Stimulated activated CD4-positive, alpha-beta T cell treated with anti-CD3 and anti-CD28 coated beads, Interleukin-1b, Interleukin-23, amount 100 ng/mL, for 1 hour (primary cell): ENCODE data around the gene NAV2.
"Not testable (repeated sequence)": the region's sequence is repeated elsewhere in the genome, so short reads cannot be mapped to it uniquely, and the experiment has no call there.

Source experiments
- DNase-seq, 2 donors: peaks; one replicate each; pipeline ENCODE4 v3.0.0-alpha.2; 2020; ENCODE audit warnings: low read depth in 2 of 2

Gene NAV2

DNA sequence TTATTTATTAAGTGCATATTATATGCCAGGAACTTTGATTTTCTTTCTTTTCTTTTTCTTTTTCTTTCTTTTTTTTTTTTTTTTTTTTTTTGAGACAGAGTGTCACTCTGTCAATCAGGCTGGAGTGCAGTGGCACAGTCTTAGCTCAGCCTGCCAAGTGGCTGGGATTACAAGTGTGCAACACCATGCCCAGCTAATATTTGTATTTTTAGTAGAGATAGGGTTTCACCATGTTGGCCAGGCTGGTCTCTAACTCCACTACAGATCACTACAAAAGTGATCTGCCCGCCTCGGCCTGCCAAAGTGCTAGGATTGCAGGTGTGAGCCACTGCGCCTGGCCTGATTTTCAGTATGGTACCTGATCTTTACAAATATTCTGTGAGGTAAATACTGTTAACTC is 182.4 kb downstream of the NAV2 start:
- DNase-seq, result not testable (repeated sequence)

DNA sequence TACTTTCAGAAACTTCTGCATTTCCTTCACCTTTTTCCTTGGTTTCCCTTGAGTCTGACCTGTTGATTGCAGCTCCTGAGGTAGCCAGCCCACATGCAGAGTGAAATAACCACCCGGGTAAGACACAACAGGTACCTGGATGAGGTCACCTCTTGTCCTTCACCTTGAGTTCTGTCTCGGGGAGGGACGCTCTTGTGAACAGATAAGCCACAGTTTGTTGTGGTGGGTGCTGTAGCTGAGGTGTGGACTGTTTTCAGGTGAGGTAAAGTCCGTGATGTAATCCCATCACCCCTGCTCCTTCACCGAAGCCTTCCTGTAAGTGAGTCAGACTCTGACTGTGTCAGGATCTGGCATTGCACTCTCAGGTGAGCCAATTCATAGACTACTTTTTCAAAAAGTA is 183.1 kb downstream of the NAV2 start:
- no peak for DNase-seq

DNA sequence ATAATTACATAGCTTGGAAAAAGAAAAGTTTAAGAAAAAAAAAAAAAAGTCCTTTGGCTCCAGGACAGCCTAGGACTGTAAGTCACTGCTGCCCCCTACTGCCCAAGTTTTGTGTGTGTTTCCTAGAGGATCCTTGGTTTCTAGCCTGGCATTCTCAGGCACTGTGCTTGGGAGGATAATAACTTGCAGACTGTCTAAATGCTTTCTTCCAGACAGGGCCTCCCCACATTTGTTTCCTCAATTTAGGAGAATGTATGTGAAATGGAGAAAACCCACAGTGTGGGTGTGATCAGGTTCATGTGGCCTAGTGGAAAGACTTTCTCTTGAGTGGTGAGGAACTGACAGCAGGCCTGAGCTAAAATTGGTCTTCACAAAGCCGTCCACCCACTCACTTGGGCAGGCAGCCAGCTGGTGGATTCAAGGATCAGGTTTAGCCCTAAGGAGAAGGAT is 191.0 kb downstream of the NAV2 start:
- DNase-seq, result peak in 1 of 2 donors; percentile 9

DNA sequence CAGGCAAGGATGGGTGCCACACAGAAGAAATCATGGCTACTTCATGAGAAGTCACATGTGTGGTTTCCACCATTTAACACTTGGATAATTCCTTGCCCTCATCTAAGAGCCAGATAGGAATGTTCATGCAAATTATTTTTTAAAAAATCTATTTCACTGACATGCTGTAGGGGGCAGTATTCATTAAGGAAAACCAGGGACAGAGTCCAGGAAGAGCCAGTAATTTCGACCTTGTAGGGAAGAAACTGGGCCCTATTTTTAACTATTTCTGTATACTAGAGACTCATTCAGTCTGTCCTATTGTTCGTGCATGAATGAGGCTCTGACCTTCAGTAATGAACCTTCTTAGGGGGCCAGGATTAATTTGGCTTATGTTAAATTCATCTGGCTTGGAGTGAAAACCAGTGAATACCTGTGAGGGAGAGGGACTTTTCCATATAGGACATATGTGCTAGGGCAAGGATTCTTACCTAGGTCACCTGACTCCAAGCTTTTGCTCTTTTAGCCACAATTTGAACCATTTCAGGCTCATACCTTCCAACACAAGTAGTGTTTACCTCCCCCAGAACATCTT is 192.7 kb downstream of the NAV2 start:
- DNase-seq, result no peak

DNA sequence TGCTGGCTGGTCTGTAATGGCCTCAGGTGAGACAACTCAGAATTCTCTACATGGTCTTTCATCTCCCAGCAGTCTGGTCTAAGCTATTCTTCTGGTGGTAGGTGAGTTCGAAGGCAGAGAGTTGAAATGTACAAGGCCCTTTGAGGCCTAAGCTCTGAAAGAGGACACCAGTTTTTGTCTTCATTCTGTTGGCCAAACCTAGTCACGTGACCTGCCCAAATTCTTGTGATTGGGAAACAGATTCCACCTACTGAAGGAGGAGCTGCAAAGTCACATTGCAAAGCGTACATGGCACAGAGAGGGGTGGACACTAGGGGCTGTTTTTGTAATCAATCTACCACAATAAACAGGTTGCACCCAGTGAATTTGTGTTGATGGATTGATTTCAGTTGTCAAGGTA is 193.5 kb downstream of the NAV2 start:
- DNase-seq, result no peak

DNA sequence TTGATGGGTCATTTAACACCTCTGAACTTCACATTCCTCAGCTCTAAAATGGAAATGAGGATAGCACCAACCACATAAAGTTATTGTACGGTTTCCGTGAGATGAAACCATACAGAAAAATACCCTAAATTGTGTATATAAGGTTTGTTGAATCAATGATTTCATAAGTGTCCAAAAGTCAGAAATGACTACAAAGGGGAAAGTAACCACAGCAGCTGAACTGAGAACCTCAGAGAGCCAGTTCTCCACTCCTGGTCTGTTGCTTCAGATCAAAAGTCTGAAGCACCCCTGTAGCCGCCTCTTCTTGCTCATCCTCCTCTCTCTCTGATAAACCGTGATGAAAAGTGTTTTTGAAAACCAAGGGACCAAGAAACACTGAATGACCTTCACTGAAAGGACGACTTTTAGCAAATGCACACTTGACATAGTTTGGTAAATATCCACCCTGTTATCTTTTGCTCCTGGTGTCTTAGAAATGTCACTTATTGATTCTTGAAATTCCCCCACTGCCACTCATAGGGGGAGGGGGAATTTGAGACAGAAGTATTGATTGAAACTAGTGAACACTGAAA is 194.5 kb downstream of the NAV2 start:
- no peak for DNase-seq

GRCh38 chr11:19907839-19908238 is 195.2 kb downstream of the NAV2 start:
- no peak for DNase-seq

DNA sequence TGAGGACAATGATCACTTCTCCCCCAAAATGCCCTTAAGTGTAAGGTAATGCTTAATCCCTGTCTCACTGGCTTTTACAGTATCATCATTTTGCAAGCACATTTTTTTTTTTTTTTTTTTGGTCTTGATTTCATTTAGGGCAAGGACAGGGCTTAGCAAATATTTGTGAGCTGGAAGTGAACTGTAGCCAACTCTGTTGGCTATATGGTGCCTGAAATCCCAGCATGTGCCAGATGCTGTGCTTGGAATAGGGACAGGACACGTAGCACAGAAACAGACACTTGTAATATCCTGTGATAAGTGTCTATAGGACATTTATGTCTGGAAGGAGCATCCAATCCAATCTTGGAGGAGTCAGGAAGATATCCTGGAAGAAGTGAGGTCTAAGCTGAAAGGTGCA is 198.3 kb downstream of the NAV2 start:
- no peak for DNase-seq

DNA sequence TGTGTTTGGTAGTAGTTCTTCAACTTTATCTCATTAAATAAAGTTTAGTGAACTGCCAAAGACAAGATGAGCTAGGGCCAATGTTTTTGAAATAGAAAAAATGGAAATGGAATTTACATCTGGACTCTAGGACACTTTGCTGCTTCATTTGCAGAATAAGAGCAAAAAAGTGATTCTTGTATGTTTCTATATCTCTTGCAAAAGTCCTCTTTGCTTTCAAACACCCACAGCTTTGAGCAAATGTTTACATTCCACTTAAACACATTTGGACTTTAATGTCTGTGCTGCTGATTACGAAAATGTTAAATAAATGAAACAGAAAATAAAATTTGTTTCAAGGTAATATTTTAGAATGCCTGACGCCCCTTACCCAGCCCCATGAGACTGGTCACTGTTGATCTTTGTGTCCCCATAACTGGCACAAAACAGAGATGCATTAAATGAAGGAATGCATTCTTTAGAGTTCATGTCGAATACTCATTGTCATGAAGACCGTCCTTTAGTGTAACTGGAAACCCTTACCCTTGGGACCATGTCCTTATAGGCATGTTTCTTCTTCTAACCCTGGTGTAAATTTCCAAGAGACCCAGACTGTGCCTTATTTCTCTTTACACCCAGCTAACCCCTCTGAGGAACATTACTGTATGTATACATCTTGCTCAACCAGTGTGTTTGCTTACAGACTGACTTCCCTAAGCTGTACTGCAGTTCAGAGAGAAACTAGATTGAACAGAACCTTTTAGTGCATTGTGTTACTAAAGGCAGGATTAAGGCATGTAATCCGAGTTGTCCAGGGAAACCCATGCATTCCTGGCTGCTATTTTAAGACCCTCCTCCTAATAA is 199.7 kb downstream of the NAV2 start:
- DNase-seq, result no peak

GRCh38 chr11:19912958-19913892 is 200.6 kb downstream of the NAV2 start:
- no peak for DNase-seq

- DNase-seq, result no peak
Observed at GRCh38 chr11:19913893-19914249, 201.2 kb downstream of the NAV2 start.

- DNase-seq, result no peak
Observed at GRCh38 chr11:19915808-19916207, 203.2 kb downstream of the NAV2 start.

DNA sequence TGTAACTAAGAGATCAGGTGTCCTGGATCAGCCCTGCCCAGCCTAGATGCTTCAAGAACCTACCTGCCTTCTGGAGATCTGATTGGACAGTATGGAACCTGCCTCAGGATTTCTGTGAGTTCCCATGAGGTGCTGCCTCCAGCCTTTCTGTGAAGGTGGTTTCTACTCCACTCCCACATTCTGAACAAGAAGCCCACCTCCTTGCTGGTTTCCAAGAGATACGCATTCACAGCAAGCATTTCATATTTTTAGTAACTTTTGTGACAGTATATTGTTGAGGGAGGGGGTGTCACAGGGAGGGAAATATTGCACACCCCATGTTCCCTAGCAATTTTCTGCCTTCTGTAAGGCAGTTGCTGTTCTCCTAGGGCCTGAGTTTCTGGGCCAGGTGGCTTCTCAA is 204.4 kb downstream of the NAV2 start:
- DNase-seq, result no peak

- no peak for DNase-seq
Observed at GRCh38 chr11:19918302-19919049, 205.8 kb downstream of the NAV2 start.

DNA sequence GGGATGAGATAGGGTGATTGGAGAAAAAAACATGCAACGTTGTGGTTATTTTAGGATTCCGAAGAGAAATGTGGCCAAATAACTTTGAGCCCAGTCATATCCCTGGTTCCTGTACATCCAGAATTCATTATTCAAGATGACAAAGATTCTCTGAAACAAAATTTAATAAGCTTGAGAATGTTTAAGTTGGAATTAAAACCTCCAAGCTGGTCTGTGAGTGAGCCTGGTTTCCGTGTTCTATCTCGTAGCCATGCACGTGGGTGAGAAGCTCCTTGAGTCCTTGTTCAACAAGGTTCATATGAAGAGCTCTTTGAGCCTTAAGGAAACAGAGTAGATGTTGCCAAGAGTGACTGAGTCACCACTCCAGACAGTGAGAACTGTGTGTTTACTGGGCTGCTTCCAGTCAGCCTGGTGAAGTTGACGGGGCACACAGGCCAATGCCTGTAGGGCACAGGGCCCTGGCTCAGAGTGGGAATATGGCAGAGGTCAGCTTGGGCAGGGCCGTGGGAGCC is 206.5 kb downstream of the NAV2 start:
- no peak for DNase-seq

- no peak for DNase-seq
Observed at GRCh38 chr11:19920982-19921381, 208.3 kb downstream of the NAV2 start.

DNA sequence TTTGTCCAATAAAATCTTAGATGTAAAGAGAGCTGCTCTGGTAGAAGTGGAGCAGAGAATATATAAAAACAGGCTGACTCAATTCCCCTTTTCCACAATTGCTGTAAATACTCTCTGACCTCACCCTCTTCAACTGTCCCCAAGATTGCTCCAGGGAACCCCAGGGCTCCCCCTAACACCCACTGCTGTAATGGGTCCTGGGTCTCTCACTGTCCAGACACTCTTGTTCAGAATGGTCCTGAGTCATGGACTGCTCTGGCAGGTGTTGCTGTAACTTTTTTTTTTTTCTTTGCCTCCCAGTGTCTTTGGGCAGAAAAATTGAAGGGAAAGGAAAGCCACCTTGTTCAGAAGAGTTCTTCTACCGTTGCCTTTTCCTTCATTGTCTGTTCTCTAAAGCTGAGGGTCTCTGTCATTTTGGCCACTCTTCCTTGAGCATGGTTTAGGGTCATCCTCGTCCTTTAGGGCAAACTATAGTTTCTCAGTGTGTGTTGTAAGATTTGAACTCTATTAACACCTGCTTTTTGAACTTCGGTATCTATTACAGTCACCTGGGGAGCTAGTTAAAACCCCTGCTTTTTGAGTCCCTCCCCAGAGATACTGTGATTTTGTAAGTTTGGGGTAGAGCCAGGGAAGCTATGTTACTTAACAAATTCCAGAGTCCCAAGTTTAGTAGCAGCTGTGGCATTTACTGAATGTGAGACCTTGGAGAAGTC is 209.5 kb downstream of the NAV2 start:
- DNase-seq, result no peak

DNA sequence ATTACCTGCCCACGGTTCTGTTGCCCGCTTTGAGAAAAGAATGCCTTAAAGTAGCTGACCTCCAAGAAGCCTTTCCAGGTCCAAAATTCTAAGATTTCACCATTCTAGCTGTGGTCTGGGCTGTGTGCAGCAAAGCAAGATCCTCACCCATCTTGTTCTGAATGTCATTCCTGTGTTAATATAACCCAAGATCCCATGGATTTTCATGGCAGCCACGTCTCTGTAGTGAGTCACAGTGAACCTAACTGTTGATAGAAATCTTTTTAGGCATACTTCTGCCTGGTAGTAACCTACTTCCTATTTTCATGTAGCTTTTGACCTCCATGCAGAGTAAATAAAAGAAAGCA is 210.0 kb downstream of the NAV2 start:
- no peak for DNase-seq

DNA sequence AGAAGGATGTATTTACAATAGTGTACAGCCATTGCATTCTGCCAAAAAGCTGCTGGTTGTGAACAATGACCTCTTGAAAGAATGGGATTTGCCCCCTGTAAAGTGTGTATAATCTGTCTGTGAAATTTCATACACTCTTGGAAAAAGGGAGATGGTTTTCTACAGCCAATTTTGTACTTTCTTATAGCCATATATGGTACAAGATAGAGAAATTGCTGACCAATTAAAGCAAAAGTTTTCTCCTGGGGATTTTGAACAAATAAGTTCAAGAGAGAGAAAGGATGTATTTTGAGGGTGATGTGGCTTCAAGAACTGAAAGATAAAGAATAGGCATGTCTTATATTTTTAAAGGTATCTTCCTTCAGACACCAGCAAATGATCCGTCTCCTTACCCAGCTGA is 211.0 kb downstream of the NAV2 start:
- DNase-seq, result no peak

DNA sequence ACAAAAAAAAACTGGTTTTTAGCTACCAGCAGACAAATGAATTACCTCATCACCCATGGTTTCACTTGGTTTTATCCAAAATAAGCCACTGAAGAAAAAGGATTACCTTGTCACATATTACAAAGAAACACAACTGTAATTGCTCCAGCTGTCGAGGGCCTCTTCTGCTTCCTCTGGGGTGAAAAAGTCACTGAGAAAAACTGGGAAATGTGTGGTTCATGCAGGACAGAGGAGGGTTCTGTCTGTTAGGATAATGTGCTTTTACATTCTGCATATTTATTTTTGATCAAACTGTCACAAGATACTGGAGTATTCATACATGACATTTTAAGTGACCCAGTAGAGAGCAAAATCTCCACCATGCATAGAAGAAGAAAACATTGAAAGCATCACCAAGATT is 211.7 kb downstream of the NAV2 start:
- no peak for DNase-seq

- DNase-seq, result no peak
Observed at GRCh38 chr11:19924716-19925115, 212.1 kb downstream of the NAV2 start.
